A673 (cell line): ENCODE measurements around the gene PAK5.

Experiments
- CTCF ChIP-seq: fragments of 300-800, 200-600 bp; sonication (generic); conservative IDR thresholded peaks from 2 replicates; pipeline ENCODE4 v1.5.1; 2017; ENCODE audit warnings: low read depth, mild to moderate bottlenecking, antibody characterized with exemption, low read length, moderate library complexity, mixed read lengths
- EZH2 ChIP-seq: fragments of 200-600 bp; sonication (generic); IDR thresholded peaks from 2 replicates; pipeline ENCODE4 v1.6.1; 2017; ENCODE audit warnings: borderline replicate concordance, low read depth, mild to moderate bottlenecking, mixed read lengths, antibody characterized with exemption, low read length; ENCODE audit not compliant: poor library complexity, severe bottlenecking

- no peak for TF ChIP-seq CTCF
- TF ChIP-seq EZH2: no peak
Measured at GRCh38 chr20:9742821-9743220, 96.1 kb downstream of the PAK5 start.
